GM23248 (cell line): ENCODE results near the gene ERC2.

ENCODE experiments used
- EZH2 ChIP-seq: fragments of 200-600 bp; sonication (generic); IDR thresholded peaks from 2 replicates; pipeline ENCODE4 v1.6.1; 2018; ENCODE audit warnings: antibody characterized with exemption, mild to moderate bottlenecking; ENCODE audit not compliant: insufficient read depth, poor library complexity, severe bottlenecking
- EZH2phosphoT487 ChIP-seq: fragments of 200-600 bp; sonication (generic); IDR thresholded peaks from 2 replicates; pipeline ENCODE4 v1.6.1; 2018; ENCODE audit warnings: antibody characterized with exemption, moderate library complexity, mild to moderate bottlenecking, low read depth; ENCODE audit not compliant: insufficient read depth

GRCh38 chr3:55716611-55717225 lies 751.5 kb downstream of the ERC2 start:
- TF ChIP-seq EZH2 (no peak), EZH2phosphoT487 (no peak)
